ENCODE measurements around the gene CELSR1.

DNA sequence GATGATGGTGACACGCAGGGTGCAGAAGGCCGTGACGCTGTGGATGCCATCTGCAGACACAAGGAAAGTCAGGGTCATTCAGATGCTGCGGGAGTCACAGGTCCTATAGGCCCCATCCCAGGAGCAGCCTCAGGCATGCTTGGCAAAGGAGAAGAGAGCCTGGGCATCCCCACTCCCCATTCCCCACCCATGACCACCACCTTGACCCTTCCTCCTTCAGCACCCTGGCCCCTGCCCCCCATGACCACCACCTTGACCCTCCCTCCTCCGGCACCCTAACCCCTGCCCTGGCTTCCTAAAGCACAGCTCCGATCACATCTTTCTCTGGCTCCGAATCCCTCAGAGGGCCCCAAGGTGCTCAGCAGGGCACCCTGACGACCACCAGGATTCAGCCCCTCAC lies 73.1 kb downstream of the CELSR1 start:
- no peak for TF ChIP-seq CTCF (IDR thresholded peaks at IDR 0.05; ENCODE audit: low read length)
- TF ChIP-seq EZH2phosphoT487 (IDR thresholded peaks at IDR 0.05; ENCODE audit: low read length): no peak
